MM.1S (cell line): ENCODE measurements around the gene BARX2.

Source experiments
- EZH2 ChIP-seq: fragments of 300-600 bp; sonication (generic); optimal IDR thresholded peaks from 2 replicates; pipeline ENCODE3; 2017; ENCODE audit warnings: low read depth, mild to moderate bottlenecking, antibody characterized with exemption, low read length, mixed read lengths
- EZH2phosphoT487 ChIP-seq: fragments of 300-600 bp; sonication (generic); IDR thresholded peaks from 2 replicates; pipeline ENCODE4 v1.6.1; 2018; ENCODE audit warnings: antibody characterized with exemption, low read length
- TF ChIP-seq, protein P1 (sequence below): fragments of 300-600 bp; sonication (generic); IDR thresholded peaks from 2 replicates; pipeline ENCODE4 v1.5.1; 2016; ENCODE audit warnings: antibody characterized with exemption, low read length, mixed read lengths

DNA sequence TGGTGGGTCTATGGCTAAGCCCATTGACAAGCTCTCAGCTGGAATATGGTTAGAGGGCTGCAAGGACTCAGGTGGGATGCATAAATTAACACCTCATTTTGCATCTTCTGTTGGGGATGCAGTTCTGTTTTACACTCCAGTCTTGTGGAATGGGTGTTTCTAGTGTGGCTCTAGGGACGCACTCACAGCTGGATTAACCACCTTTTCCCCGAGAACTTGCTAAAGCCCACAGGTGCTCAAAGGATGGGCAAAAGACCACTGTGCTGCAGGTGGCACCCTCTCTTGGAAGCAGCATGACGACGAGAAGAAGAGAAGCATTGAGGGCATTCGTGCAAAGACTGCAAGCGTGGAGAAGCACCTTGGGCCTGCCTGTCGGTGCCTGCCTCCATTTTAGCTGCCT, 6.9 kb downstream of the BARX2 start:
- TF ChIP-seq, protein P1, sequence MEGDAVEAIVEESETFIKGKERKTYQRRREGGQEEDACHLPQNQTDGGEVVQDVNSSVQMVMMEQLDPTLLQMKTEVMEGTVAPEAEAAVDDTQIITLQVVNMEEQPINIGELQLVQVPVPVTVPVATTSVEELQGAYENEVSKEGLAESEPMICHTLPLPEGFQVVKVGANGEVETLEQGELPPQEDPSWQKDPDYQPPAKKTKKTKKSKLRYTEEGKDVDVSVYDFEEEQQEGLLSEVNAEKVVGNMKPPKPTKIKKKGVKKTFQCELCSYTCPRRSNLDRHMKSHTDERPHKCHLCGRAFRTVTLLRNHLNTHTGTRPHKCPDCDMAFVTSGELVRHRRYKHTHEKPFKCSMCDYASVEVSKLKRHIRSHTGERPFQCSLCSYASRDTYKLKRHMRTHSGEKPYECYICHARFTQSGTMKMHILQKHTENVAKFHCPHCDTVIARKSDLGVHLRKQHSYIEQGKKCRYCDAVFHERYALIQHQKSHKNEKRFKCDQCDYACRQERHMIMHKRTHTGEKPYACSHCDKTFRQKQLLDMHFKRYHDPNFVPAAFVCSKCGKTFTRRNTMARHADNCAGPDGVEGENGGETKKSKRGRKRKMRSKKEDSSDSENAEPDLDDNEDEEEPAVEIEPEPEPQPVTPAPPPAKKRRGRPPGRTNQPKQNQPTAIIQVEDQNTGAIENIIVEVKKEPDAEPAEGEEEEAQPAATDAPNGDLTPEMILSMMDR, result no peak
- no peak for TF ChIP-seq EZH2
- TF ChIP-seq EZH2phosphoT487, result no peak
